ENCODE data around the gene EPO. TPM values are rescaled to one million over a fixed set of nuclear protein-coding genes. Genes with fewer than 3 reads are reported as not detected.
"Not testable (repeated sequence)": the region's sequence is repeated elsewhere in the genome, so short reads cannot be mapped to it uniquely, and the experiment has no call there.

The EPO gene
- total RNA-seq, 1 donor from 2014 or later = not detected

GRCh38 chr7:100735730-100736129 is 15.5 kb downstream of the EPO start:
- Histone ChIP-seq H3K36me3 (ENCODE audit: control insufficient read depth in 3 of 3, insufficient read depth in 3 of 3, low read length in 3 of 3) (no peaks in the 10 kb centered on the region), H3K4me1 (ENCODE audit: control insufficient read depth in 3 of 3, insufficient read depth in 3 of 3, low read length in 3 of 3) (no peaks in the 10 kb centered on the region), H3K27ac (ENCODE audit: low read depth, low read length) (no peak overlapping the region), H3K9me3 (ENCODE audit: control insufficient read depth in 3 of 3, low read length in 3 of 3) (no peaks in the 10 kb centered on the region), H3K9ac (ENCODE audit: low read depth in 1 of 3, low read length in 3 of 3) (no peak overlapping the region), H3K27me3 (ENCODE audit: control insufficient read depth in 3 of 3, insufficient read depth in 3 of 3, low read length in 3 of 3) (peaks cover 0 to 7% (median 0%) of the 10 kb centered on the region in 3 donors), H3K4me3 (ENCODE audit: low read length in 3 of 3) (no peak overlapping the region)

DNA sequence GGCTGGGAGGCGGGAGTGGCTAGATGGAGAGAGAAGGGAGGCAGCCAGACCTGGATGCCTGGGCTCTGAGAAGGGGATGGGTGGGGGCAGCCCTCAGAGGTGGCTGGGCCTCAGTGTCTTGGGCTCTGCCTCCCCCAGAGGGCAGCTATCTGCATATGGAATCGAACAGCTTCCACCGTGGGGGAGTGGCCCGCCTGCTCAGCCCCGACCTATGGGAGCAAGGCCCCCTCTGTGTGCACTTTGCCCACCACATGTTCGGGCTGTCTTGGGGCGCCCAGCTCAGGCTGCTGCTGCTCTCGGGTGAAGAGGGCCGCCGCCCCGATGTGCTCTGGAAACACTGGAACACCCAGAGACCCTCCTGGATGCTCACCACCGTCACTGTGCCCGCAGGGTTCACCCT is 16.4 kb downstream of the EPO start:
- Histone ChIP-seq H3K27ac (ENCODE audit: low read depth, low read length) (no peak overlapping the region), H3K36me3 (ENCODE audit: control insufficient read depth in 3 of 3, insufficient read depth in 3 of 3, low read length in 3 of 3) (no peaks in the 10 kb centered on the region), H3K4me1 (ENCODE audit: control insufficient read depth in 3 of 3, insufficient read depth in 3 of 3, low read length in 3 of 3) (no peaks in the 10 kb centered on the region), H3K9ac (ENCODE audit: low read depth in 1 of 3, low read length in 3 of 3) (no peak overlapping the region), H3K9me3 (ENCODE audit: control insufficient read depth in 3 of 3, low read length in 3 of 3) (no peaks in the 10 kb centered on the region), H3K4me3 (ENCODE audit: low read length in 3 of 3) (no peak overlapping the region), H3K27me3 (ENCODE audit: control insufficient read depth in 3 of 3, insufficient read depth in 3 of 3, low read length in 3 of 3) (peaks cover 0 to 3% (median 0%) of the 10 kb centered on the region in 3 donors)

- Histone ChIP-seq H3K9ac (ENCODE audit: low read depth in 1 of 3, low read length in 3 of 3) (no peak overlapping the region), H3K9me3 (ENCODE audit: control insufficient read depth in 3 of 3, low read length in 3 of 3) (no peaks in the 10 kb centered on the region), H3K36me3 (ENCODE audit: control insufficient read depth in 3 of 3, insufficient read depth in 3 of 3, low read length in 3 of 3) (no peaks in the 10 kb centered on the region), H3K4me3 (ENCODE audit: low read length in 3 of 3) (no peak overlapping the region), H3K27me3 (ENCODE audit: control insufficient read depth in 3 of 3, insufficient read depth in 3 of 3, low read length in 3 of 3) (peaks cover 0 to under 1% (median 0%) of the 10 kb centered on the region in 3 donors), H3K27ac (ENCODE audit: low read depth, low read length) (no peak overlapping the region), H3K4me1 (ENCODE audit: control insufficient read depth in 3 of 3, insufficient read depth in 3 of 3, low read length in 3 of 3) (peaks cover 0 to under 1% (median 0%) of the 10 kb centered on the region in 3 donors)
Measured at GRCh38 chr7:100739934-100740333, 19.7 kb downstream of the EPO start.

DNA sequence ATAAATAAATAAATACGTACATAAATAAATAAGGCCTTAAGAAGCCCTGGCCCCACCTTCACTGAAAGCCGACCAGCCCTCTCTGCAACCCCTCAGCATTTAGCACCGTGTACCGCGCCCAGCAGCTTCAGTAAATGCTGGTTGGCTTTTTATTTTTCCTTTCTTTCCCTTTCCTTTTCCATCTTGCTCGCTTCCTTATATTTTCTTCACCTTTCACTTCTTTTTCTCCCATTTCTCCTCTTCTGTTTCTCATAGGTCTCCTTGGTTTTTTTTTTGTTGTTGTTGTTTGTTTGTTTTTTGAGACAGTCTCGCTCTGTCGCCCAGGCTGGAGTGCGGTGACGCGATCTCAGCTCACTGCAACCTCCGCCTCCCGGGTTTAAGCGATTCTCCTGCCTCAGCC is 24.3 kb downstream of the EPO start:
- no peak overlapping the region for H3K27ac ChIP-seq (ENCODE audit: low read depth, low read length)
- H3K9ac ChIP-seq (ENCODE audit: low read depth in 1 of 3, low read length in 3 of 3) = no peak overlapping the region
- H3K9me3 ChIP-seq (ENCODE audit: control insufficient read depth in 3 of 3, low read length in 3 of 3) = no peaks in the 10 kb centered on the region
- H3K4me1 ChIP-seq (ENCODE audit: control insufficient read depth in 3 of 3, insufficient read depth in 3 of 3, low read length in 3 of 3) = peaks cover 0 to 5% (median 0%) of the 10 kb centered on the region in 3 donors
- no peak overlapping the region for H3K4me3 ChIP-seq (ENCODE audit: low read length in 3 of 3)
- H3K36me3 ChIP-seq (ENCODE audit: control insufficient read depth in 3 of 3, insufficient read depth in 3 of 3, low read length in 3 of 3) = no peaks in the 10 kb centered on the region
- H3K27me3 ChIP-seq (ENCODE audit: control insufficient read depth in 3 of 3, insufficient read depth in 3 of 3, low read length in 3 of 3) = peaks cover 12 to 19% (median 13%) of the 10 kb centered on the region in 3 donors

- Histone ChIP-seq H3K4me3 (ENCODE audit: low read length in 3 of 3) (peak overlapping the region in 2 of 3 donors; percentile 51 to 62), H3K36me3 (ENCODE audit: control insufficient read depth in 3 of 3, insufficient read depth in 3 of 3, low read length in 3 of 3) (no peaks in the 10 kb centered on the region), H3K9ac (ENCODE audit: low read depth in 1 of 3, low read length in 3 of 3) (no peak overlapping the region), H3K9me3 (ENCODE audit: control insufficient read depth in 3 of 3, low read length in 3 of 3) (no peaks in the 10 kb centered on the region), H3K27me3 (ENCODE audit: control insufficient read depth in 3 of 3, insufficient read depth in 3 of 3, low read length in 3 of 3) (peaks cover 12 to 19% (median 13%) of the 10 kb centered on the region in 3 donors), H3K27ac (ENCODE audit: low read depth, low read length) (no peak overlapping the region), H3K4me1 (ENCODE audit: control insufficient read depth in 3 of 3, insufficient read depth in 3 of 3, low read length in 3 of 3) (peaks cover 0 to 5% (median 0%) of the 10 kb centered on the region in 3 donors)
Measured at GRCh38 chr7:100745184-100745583, 24.9 kb downstream of the EPO start.

- no peak overlapping the region for H3K27ac ChIP-seq (ENCODE audit: low read depth, low read length)
- no peak overlapping the region for H3K4me3 ChIP-seq (ENCODE audit: low read length in 3 of 3)
- H3K9me3 ChIP-seq (ENCODE audit: control insufficient read depth in 3 of 3, low read length in 3 of 3) = no peaks in the 10 kb centered on the region
- H3K9ac ChIP-seq (ENCODE audit: low read depth in 1 of 3, low read length in 3 of 3) = no peak overlapping the region
- H3K4me1 ChIP-seq (ENCODE audit: control insufficient read depth in 3 of 3, insufficient read depth in 3 of 3, low read length in 3 of 3) = no peaks in the 10 kb centered on the region
- no peaks in the 10 kb centered on the region for H3K36me3 ChIP-seq (ENCODE audit: control insufficient read depth in 3 of 3, insufficient read depth in 3 of 3, low read length in 3 of 3)
- H3K27me3 ChIP-seq (ENCODE audit: control insufficient read depth in 3 of 3, insufficient read depth in 3 of 3, low read length in 3 of 3) = peaks cover 12 to 25% (median 17%) of the 10 kb centered on the region in 3 donors
Measured at GRCh38 chr7:100752994-100753393, 32.7 kb downstream of the EPO start.

GRCh38 chr7:100753750-100754149 is 33.5 kb downstream of the EPO start:
- peaks cover 7 to 24% (median 23%) of the 10 kb centered on the region in 3 donors for H3K27me3 ChIP-seq (ENCODE audit: control insufficient read depth in 3 of 3, insufficient read depth in 3 of 3, low read length in 3 of 3)
- H3K9me3 ChIP-seq (ENCODE audit: control insufficient read depth in 3 of 3, low read length in 3 of 3) = no peaks in the 10 kb centered on the region
- no peak overlapping the region for H3K4me3 ChIP-seq (ENCODE audit: low read length in 3 of 3)
- H3K9ac ChIP-seq (ENCODE audit: low read depth in 1 of 3, low read length in 3 of 3) = no peak overlapping the region
- no peaks in the 10 kb centered on the region for H3K4me1 ChIP-seq (ENCODE audit: control insufficient read depth in 3 of 3, insufficient read depth in 3 of 3, low read length in 3 of 3)
- H3K27ac ChIP-seq (ENCODE audit: low read depth, low read length) = no peak overlapping the region
- H3K36me3 ChIP-seq (ENCODE audit: control insufficient read depth in 3 of 3, insufficient read depth in 3 of 3, low read length in 3 of 3) = no peaks in the 10 kb centered on the region

- no peak overlapping the region for H3K9ac ChIP-seq (ENCODE audit: low read depth in 1 of 3, low read length in 3 of 3)
- H3K4me1 ChIP-seq (ENCODE audit: control insufficient read depth in 3 of 3, insufficient read depth in 3 of 3, low read length in 3 of 3) = no peaks in the 10 kb centered on the region
- H3K4me3 ChIP-seq (ENCODE audit: low read length in 3 of 3) = no peak overlapping the region
- H3K36me3 ChIP-seq (ENCODE audit: control insufficient read depth in 3 of 3, insufficient read depth in 3 of 3, low read length in 3 of 3) = no peaks in the 10 kb centered on the region
- no peak overlapping the region for H3K27ac ChIP-seq (ENCODE audit: low read depth, low read length)
- H3K9me3 ChIP-seq (ENCODE audit: control insufficient read depth in 3 of 3, low read length in 3 of 3) = no peaks in the 10 kb centered on the region
- peaks cover 9 to 17% (median 13%) of the 10 kb centered on the region in 3 donors for H3K27me3 ChIP-seq (ENCODE audit: control insufficient read depth in 3 of 3, insufficient read depth in 3 of 3, low read length in 3 of 3)
Measured at GRCh38 chr7:100759357-100760171, 39.3 kb downstream of the EPO start.

DNA sequence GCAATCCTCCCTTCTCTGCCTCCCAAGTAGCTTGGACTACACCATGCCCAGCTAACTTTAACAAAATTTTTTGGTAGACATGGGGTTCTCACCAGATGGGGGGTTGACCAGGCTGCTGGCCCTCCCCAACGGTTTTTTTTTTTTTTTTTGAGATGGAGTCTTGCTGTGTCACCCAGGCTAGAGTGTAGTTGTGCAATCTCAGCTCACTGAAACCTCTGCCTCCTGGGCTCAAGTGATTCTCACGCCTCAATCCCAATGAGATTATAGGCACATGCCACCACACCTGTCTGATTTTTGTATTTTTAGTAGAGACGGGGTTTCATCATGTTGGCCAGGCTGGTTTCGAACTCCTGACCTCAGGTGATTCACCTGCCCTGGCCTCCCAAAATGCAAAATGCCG is 42.6 kb downstream of the EPO start:
- not testable (repeated sequence) for H3K27ac ChIP-seq (ENCODE audit: low read depth, low read length); H3K4me3 ChIP-seq (ENCODE audit: low read length in 3 of 3); H3K36me3 ChIP-seq (ENCODE audit: control insufficient read depth in 3 of 3, insufficient read depth in 3 of 3, low read length in 3 of 3); H3K9ac ChIP-seq (ENCODE audit: low read depth in 1 of 3, low read length in 3 of 3); H3K9me3 ChIP-seq (ENCODE audit: control insufficient read depth in 3 of 3, low read length in 3 of 3); H3K4me1 ChIP-seq (ENCODE audit: control insufficient read depth in 3 of 3, insufficient read depth in 3 of 3, low read length in 3 of 3)
- peaks cover 9 to 18% (median 15%) of the 10 kb centered on the region in 3 donors for H3K27me3 ChIP-seq (ENCODE audit: control insufficient read depth in 3 of 3, insufficient read depth in 3 of 3, low read length in 3 of 3)

DNA sequence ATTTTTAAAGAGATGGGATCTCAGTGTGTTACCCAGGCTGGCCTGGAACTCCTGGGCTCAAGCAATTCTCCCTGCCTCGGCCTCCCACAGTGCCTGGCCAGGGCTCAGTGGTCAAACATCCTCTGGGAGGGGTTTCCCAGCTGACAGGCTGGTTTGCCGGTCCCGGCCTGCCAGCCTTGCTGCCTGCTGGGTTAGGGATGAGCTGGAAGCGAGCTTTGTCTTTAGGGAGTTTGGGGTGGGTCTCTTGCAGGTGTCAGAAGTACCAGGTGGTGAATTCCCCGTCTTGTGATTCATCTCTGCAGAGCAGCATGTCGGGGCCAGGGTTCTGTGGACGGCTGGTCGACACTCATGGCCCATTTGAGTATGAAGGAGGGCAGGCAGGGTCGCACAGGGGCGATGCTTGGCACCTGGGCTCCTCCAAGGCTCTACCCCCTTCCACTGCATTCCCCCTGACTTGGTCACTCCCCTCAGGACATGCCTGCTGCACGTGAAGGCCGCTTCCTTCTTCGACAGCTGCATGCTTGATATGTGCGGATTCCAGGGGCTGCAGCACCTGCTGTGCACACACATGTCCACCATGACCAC is 43.4 kb downstream of the EPO start:
- Histone ChIP-seq H3K4me3 (ENCODE audit: low read length in 3 of 3) (no peak overlapping the region), H3K27ac (ENCODE audit: low read depth, low read length) (no peak overlapping the region), H3K27me3 (ENCODE audit: control insufficient read depth in 3 of 3, insufficient read depth in 3 of 3, low read length in 3 of 3) (peaks cover 9 to 15% (median 12%) of the 10 kb centered on the region in 3 donors), H3K4me1 (ENCODE audit: control insufficient read depth in 3 of 3, insufficient read depth in 3 of 3, low read length in 3 of 3) (no peaks in the 10 kb centered on the region), H3K9me3 (ENCODE audit: control insufficient read depth in 3 of 3, low read length in 3 of 3) (no peaks in the 10 kb centered on the region), H3K9ac (ENCODE audit: low read depth in 1 of 3, low read length in 3 of 3) (no peak overlapping the region), H3K36me3 (ENCODE audit: control insufficient read depth in 3 of 3, insufficient read depth in 3 of 3, low read length in 3 of 3) (no peaks in the 10 kb centered on the region)
